BE2C (cell line): ENCODE measurements around the gene CACNA1D.

Experiments used
- DNase-seq: peaks from one replicate; pipeline ENCODE4 v3.0.0-alpha.2; 2020
- H3K27me3 ChIP-seq: fragments of 250-450 bp; sonication (Bioruptor Pico); 2 replicates; pipeline ENCODE4 v1.5.1; 2020; ENCODE audit warnings: mild to moderate bottlenecking
- H3K36me3 ChIP-seq: fragments of 250-450 bp; sonication (Bioruptor Pico); 2 replicates; pipeline ENCODE4 v1.5.1; 2020; ENCODE audit warnings: mild to moderate bottlenecking
- H3K4me1 ChIP-seq: fragments of 250-450 bp; sonication (Bioruptor Pico); 2 replicates; pipeline ENCODE4 v1.5.1; 2020
- H3K4me3 ChIP-seq: 2 replicates; pipeline ENCODE4 v1.5.1; 2011; ENCODE audit warnings: low read depth, low read length
- H3K9me3 ChIP-seq: fragments of 250-450 bp; sonication (Bioruptor Pico); 2 replicates; pipeline ENCODE4 v1.5.1; 2020
- TF ChIP-seq, protein P1 (sequence below): IDR thresholded peaks from 2 replicates; pipeline ENCODE4 v1.5.1; 2012; ENCODE audit warnings: mild to moderate bottlenecking, low read depth, low read length

The CACNA1D gene

GRCh38 chr3:53516339-53516738 lies 21.9 kb downstream of the CACNA1D start:
- H3K36me3 ChIP-seq: no peaks in the 10 kb centered on the region
- no peak for DNase-seq
- no peak overlapping the region for H3K4me3 ChIP-seq
- TF ChIP-seq, protein P1, sequence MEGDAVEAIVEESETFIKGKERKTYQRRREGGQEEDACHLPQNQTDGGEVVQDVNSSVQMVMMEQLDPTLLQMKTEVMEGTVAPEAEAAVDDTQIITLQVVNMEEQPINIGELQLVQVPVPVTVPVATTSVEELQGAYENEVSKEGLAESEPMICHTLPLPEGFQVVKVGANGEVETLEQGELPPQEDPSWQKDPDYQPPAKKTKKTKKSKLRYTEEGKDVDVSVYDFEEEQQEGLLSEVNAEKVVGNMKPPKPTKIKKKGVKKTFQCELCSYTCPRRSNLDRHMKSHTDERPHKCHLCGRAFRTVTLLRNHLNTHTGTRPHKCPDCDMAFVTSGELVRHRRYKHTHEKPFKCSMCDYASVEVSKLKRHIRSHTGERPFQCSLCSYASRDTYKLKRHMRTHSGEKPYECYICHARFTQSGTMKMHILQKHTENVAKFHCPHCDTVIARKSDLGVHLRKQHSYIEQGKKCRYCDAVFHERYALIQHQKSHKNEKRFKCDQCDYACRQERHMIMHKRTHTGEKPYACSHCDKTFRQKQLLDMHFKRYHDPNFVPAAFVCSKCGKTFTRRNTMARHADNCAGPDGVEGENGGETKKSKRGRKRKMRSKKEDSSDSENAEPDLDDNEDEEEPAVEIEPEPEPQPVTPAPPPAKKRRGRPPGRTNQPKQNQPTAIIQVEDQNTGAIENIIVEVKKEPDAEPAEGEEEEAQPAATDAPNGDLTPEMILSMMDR: no peak
- H3K4me1 ChIP-seq: no peaks in the 10 kb centered on the region
- no peaks in the 10 kb centered on the region for H3K9me3 ChIP-seq
- peaks cover 1% of the 10 kb centered on the region for H3K27me3 ChIP-seq

DNA sequence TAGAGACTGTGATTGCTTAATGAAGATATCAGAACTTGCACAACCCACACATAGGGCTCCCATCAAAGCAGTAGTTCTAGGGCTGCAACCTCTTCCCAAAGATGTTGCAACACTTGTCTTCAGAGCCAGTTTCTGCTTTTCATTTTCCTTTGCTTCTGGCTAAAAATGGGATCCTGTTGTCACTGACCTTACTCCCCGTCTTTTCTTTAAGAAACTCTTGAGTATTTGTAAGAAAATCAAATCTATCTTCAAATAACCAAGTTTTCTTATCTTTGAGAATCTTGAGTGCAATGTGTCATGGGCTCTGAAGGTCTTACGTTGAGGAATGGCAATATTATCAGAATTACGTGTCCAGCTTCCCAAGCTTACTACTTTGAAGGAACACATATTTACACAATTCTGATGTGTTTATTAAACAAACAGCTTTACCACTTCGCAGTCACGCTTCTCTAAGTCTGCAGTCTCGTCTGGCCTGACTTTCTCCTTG lies 24.1 kb downstream of the CACNA1D start:
- H3K4me3 ChIP-seq: no peak overlapping the region
- no peaks in the 10 kb centered on the region for H3K4me1 ChIP-seq
- H3K36me3 ChIP-seq: no peaks in the 10 kb centered on the region
- TF ChIP-seq, protein P1: no peak
- no peaks in the 10 kb centered on the region for H3K9me3 ChIP-seq
- DNase-seq: no peak
- H3K27me3 ChIP-seq: no peaks in the 10 kb centered on the region

DNA sequence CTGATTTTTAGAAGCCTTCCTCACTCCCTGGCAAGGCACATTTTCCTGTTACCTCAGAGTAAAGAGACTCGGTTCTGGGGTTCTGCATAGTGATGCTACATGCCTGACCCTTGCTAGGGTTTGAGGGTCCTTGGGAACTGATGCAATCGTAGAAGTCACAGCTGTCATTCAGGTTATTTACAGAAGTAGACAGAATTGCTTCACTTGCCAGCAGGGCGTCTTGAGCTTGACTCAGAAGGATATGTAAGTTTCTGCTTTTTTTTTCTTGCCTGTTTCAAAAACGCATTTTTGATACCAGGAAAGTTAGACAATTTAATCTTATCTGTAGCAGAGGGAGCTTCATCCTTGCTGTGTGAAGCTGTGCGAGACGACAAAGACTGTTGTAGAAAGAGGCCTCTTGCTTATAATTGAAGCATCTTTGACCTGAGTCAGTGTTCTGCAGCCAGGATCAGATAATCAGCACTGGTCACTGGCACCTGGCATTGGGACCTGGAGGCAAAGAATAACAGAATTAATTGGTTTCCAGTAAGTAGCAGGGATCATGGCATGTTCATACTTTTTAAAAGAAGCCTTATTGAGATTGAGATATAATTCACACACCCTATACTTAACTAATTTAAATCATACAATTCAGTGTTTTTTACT lies 24.8 kb downstream of the CACNA1D start:
- TF ChIP-seq, protein P1: no peak
- no peaks in the 10 kb centered on the region for H3K27me3 ChIP-seq
- H3K4me3 ChIP-seq: no peak overlapping the region
- H3K9me3 ChIP-seq: no peaks in the 10 kb centered on the region
- H3K4me1 ChIP-seq: no peaks in the 10 kb centered on the region
- no peak for DNase-seq
- no peaks in the 10 kb centered on the region for H3K36me3 ChIP-seq

- DNase-seq: no peak
- no peaks in the 10 kb centered on the region for H3K4me1 ChIP-seq
- no peak overlapping the region for H3K4me3 ChIP-seq
- TF ChIP-seq, protein P1: no peak
- H3K9me3 ChIP-seq: no peaks in the 10 kb centered on the region
- no peaks in the 10 kb centered on the region for H3K27me3 ChIP-seq
- no peaks in the 10 kb centered on the region for H3K36me3 ChIP-seq
Observed at GRCh38 chr3:53523346-53523745, 28.9 kb downstream of the CACNA1D start.

DNA sequence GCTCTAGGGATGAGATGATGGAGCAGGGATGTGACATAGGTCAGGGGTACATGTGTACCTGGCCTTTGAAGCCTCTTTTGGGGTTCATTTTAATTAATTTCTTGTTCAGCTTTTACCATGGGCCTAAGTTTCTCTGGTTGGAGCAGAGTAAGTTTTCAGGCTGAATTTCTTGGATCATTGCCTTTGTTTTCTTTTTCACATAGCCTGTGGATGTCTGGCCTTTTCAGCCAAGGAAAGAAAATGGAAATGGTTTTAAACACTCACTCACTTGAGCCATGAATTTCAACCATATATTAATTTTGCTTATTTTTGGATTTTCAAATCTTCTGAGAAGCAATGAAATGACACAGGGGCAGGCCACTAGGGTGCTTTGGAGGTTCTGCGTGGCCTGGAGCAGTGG lies 30.2 kb downstream of the CACNA1D start:
- no peak for DNase-seq
- no peak overlapping the region for H3K4me3 ChIP-seq
- no peaks in the 10 kb centered on the region for H3K27me3 ChIP-seq
- H3K9me3 ChIP-seq: no peaks in the 10 kb centered on the region
- H3K4me1 ChIP-seq: no peaks in the 10 kb centered on the region
- no peaks in the 10 kb centered on the region for H3K36me3 ChIP-seq
- TF ChIP-seq, protein P1: no peak
